HEK293T (cell line): ENCODE results near the gene GSAP.

Source experiments
- CTCF ChIA-PET: fragments of 350-600 bp; formaldehyde crosslinking; extraction: SDS; loops from one replicate; lab custom pipeline; 2021; ENCODE audit warnings: antibody characterized with exemption, inconsistent platforms; lab: Yijun Ruan, JAX
- POLR2A ChIA-PET: fragments of 350-600 bp; formaldehyde crosslinking; extraction: SDS; loops from one replicate; lab custom pipeline; 2020; ENCODE audit warnings: antibody characterized with exemption, inconsistent platforms; lab: Yijun Ruan, JAX
- DNase-seq: peaks from one replicate; pipeline ENCODE4 v3.0.0; 2012; ENCODE audit warnings: mixed read lengths; ENCODE audit errors: extremely low spot score
- ARNT ChIP-seq: fragments of 450-650 bp; IDR thresholded peaks from 2 replicates; pipeline ENCODE4 v1.6.1; 2017; ENCODE audit warnings: mild to moderate bottlenecking
- BHLHE40 ChIP-seq: fragments of 450-650 bp; IDR thresholded peaks from 2 replicates; pipeline ENCODE4 v1.6.1; 2016; ENCODE audit warnings: mild to moderate bottlenecking, moderate library complexity, borderline replicate concordance
- CTBP1 ChIP-seq: fragments of 450-650 bp; IDR thresholded peaks from 2 replicates; pipeline ENCODE4 v1.6.1; 2016; ENCODE audit warnings: borderline replicate concordance
- ELF4 ChIP-seq: fragments of 450-650 bp; IDR thresholded peaks from 2 replicates; pipeline ENCODE4 v1.6.1; 2017; ENCODE audit warnings: antibody characterized with exemption
- FOXA1 ChIP-seq: fragments of 450-650 bp; IDR thresholded peaks from 2 replicates; pipeline ENCODE4 v1.6.1; 2016; ENCODE audit warnings: mild to moderate bottlenecking
- FOXK2 ChIP-seq: fragments of 450-650 bp; IDR thresholded peaks from 2 replicates; pipeline ENCODE4 v1.6.1; 2016; ENCODE audit warnings: mild to moderate bottlenecking
- FOXM1 ChIP-seq: fragments of 450-650 bp; IDR thresholded peaks from 2 replicates; pipeline ENCODE4 v1.6.1; 2017; ENCODE audit warnings: mild to moderate bottlenecking, borderline replicate concordance
- HDGF ChIP-seq: fragments of 450-650 bp; IDR thresholded peaks from 2 replicates; pipeline ENCODE4 v1.6.1; 2017; ENCODE audit warnings: antibody characterized with exemption, borderline replicate concordance
- L3MBTL2 ChIP-seq: fragments of 450-650 bp; conservative IDR thresholded peaks from 2 replicates; pipeline ENCODE4 v1.6.1; 2016; ENCODE audit warnings: mild to moderate bottlenecking
- LEF1 ChIP-seq: fragments of 450-650 bp; IDR thresholded peaks from 2 replicates; pipeline ENCODE4 v1.6.1; 2017; ENCODE audit warnings: mild to moderate bottlenecking, borderline replicate concordance
- NFRKB ChIP-seq: fragments of 450-650 bp; IDR thresholded peaks from 2 replicates; pipeline ENCODE4 v1.6.1; 2016; ENCODE audit warnings: mild to moderate bottlenecking, moderate library complexity
- SP1 ChIP-seq: fragments of 450-650 bp; IDR thresholded peaks from 2 replicates; pipeline ENCODE4 v1.6.1; 2017
- SUZ12 ChIP-seq: fragments of 450-650 bp; IDR thresholded peaks from 2 replicates; pipeline ENCODE4 v1.6.1; 2016; ENCODE audit warnings: mild to moderate bottlenecking
- TARDBP ChIP-seq: fragments of 450-650 bp; IDR thresholded peaks from 2 replicates; pipeline ENCODE4 v1.6.1; 2016
- ZNF384 ChIP-seq: fragments of 450-650 bp; IDR thresholded peaks from 2 replicates; pipeline ENCODE4 v1.6.1; 2016
- TF ChIP-seq, protein P1 (sequence below): fragments of 450-650 bp; IDR thresholded peaks from 2 replicates; pipeline ENCODE4 v1.6.1; 2016

The GSAP gene

GRCh38 chr7:77316219-77316978 is 99.8 kb downstream of the GSAP start:
- no peak for DNase-seq
- POLR2A ChIA-PET = no interaction called here
- CTCF ChIA-PET = interaction anchor here (0.6 kb wide), 1 partner anchor 124 kb away, joined by 3 read pairs; no protein-coding TSS in a partner anchor
- TF ChIP-seq ZNF384 (no peak), BHLHE40 (no peak), TARDBP (no peak), LEF1 (no peak), FOXA1 (no peak), NFRKB (no peak), ELF4 (no peak), HDGF (no peak), CTBP1 (no peak), FOXM1 (no peak), SP1 (no peak), SUZ12 (no peak), ARNT (no peak), L3MBTL2 (no peak)
- TF ChIP-seq, protein P1, sequence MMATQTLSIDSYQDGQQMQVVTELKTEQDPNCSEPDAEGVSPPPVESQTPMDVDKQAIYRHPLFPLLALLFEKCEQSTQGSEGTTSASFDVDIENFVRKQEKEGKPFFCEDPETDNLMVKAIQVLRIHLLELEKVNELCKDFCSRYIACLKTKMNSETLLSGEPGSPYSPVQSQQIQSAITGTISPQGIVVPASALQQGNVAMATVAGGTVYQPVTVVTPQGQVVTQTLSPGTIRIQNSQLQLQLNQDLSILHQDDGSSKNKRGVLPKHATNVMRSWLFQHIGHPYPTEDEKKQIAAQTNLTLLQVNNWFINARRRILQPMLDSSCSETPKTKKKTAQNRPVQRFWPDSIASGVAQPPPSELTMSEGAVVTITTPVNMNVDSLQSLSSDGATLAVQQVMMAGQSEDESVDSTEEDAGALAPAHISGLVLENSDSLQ = no peak

- no peak for TF ChIP-seq NFRKB
- no peak for TF ChIP-seq ZNF384
- no peak for TF ChIP-seq ARNT
- no peak for TF ChIP-seq SUZ12
- no peak for TF ChIP-seq CTBP1
- no peak for TF ChIP-seq FOXK2
- TF ChIP-seq FOXA1 = no peak
- TF ChIP-seq SP1 = no peak
- TF ChIP-seq, protein P1 = no peak
- no peak for TF ChIP-seq LEF1
- TF ChIP-seq HDGF = no peak
- no peak for TF ChIP-seq BHLHE40
- TF ChIP-seq ELF4 = no peak
- TF ChIP-seq TARDBP = no peak
- TF ChIP-seq L3MBTL2 = no peak
- TF ChIP-seq FOXM1 = no peak
- ChIA-PET CTCF (interaction anchor here (0.9 kb wide), 1 partner anchor 17 kb away, joined by 3 read pairs; no protein-coding TSS in a partner anchor), POLR2A (no interaction called here)
- no peak for DNase-seq
These were observed 101.0 kb downstream of the GSAP start for GRCh38 chr7:77315182-77315591.

GRCh38 chr7:77313876-77314480 is 102.2 kb downstream of the GSAP start:
- TF ChIP-seq ELF4 (no peak), TARDBP (no peak), FOXM1 (no peak), LEF1 (no peak)
- ChIA-PET CTCF (no interaction called here), POLR2A (no interaction called here)

GRCh38 chr7:77313085-77313484 is 103.1 kb downstream of the GSAP start:
- ChIA-PET POLR2A (no interaction called here), CTCF (no interaction called here)
- no peak for DNase-seq
- TF ChIP-seq, protein P1 = no peak
- TF ChIP-seq LEF1 = no peak
- TF ChIP-seq FOXM1 = no peak
- TF ChIP-seq SP1 = no peak
- no peak for TF ChIP-seq HDGF
- TF ChIP-seq SUZ12 = no peak
- no peak for TF ChIP-seq ZNF384

More at GRCh38 chr7:77313876-77314480, 102.2 kb downstream of the GSAP start:
- DNase-seq = no peak

DNA sequence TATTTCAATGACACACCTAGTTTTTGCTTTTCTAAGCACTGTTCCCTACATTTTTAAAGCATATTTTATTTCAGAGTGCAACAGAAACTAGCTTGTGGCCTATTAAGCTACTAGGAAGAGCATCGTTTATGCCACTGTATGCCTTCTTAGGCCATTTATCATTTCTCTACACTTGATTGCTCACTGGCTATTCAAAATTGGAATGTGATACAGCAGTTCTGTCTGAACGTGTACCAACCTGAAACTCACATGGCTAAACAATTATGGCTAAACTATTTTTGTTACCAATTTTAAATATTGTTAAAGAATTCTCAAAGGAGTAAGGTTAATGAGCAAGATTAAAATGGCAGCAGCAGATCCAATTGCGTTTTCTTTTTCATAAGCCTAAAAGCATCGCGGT is 105.2 kb downstream of the GSAP start:
- TF ChIP-seq L3MBTL2 = no peak
- no peak for TF ChIP-seq FOXM1
- no peak for TF ChIP-seq SP1
- TF ChIP-seq ARNT = no peak
- no peak for TF ChIP-seq SUZ12
- TF ChIP-seq TARDBP = no peak
- TF ChIP-seq ZNF384 = no peak
- TF ChIP-seq NFRKB = no peak
- no peak for TF ChIP-seq FOXK2
- DNase-seq = no peak
- CTCF ChIA-PET = no interaction called here
- POLR2A ChIA-PET = no interaction called here

GRCh38 chr7:77309714-77310220 is 106.4 kb downstream of the GSAP start:
- CTCF ChIA-PET = no interaction called here
- POLR2A ChIA-PET = no interaction called here
- no peak for TF ChIP-seq SUZ12
- TF ChIP-seq ARNT = no peak
- TF ChIP-seq ZNF384 = no peak
- TF ChIP-seq, protein P1 = no peak
- TF ChIP-seq LEF1 = no peak
- TF ChIP-seq FOXK2 = no peak
- TF ChIP-seq NFRKB = no peak
- TF ChIP-seq CTBP1 = no peak
- no peak for TF ChIP-seq ELF4
- no peak for TF ChIP-seq FOXA1
- no peak for TF ChIP-seq TARDBP
- no peak for TF ChIP-seq FOXM1
- no peak for TF ChIP-seq L3MBTL2
- TF ChIP-seq BHLHE40 = no peak
- DNase-seq = no peak
